Activated T-cell treated with anti-CD3 and anti-CD28 coated beads, Interleukin-2, amount 50 U/mL, for 4 hours (primary cell): ENCODE results near the gene SEMA4D. TPM values are rescaled to one million over a fixed set of nuclear protein-coding genes. Genes with fewer than 3 reads are reported as not detected.

Source experiments
- ATAC-seq, 2 donors: fragments of 200-7000 bp; cut with Tn5 transposase; one replicate each; pipeline ENCODE4 v1.10.0; 2021
- DNase-seq: peaks from one replicate; pipeline ENCODE4 v3.0.0-alpha.2; 2020
- H3K27me3 Mint-ChIP-seq: one replicate; pipeline ENCODE4 v1.8.0; 2021; ENCODE audit warnings: low read depth, mixed read lengths
- H3K36me3 Mint-ChIP-seq: one replicate; pipeline ENCODE4 v1.8.0; 2022; ENCODE audit warnings: mixed read lengths; ENCODE audit not compliant: insufficient read depth
- H3K4me1 Mint-ChIP-seq: one replicate; pipeline ENCODE4 v1.8.0; 2021; ENCODE audit warnings: low read depth, mixed read lengths
- H3K4me3 Mint-ChIP-seq: one replicate; pipeline ENCODE4 v1.8.0; 2021; ENCODE audit warnings: mild to moderate bottlenecking, moderate library complexity, mixed read lengths
- H3K9me3 Mint-ChIP-seq: one replicate; pipeline ENCODE4 v1.8.0; 2021; ENCODE audit warnings: mixed read lengths
- total RNA-seq, 3 donors: library from RNA; stranded (reverse); gene quantifications; one replicate each; pipeline ENCODE4 v1.2.1, GENCODE V29; 2021

Gene SEMA4D
- total RNA-seq, 3 donors from 2014 or later: 248 to 348 (median 344) TPM

DNA sequence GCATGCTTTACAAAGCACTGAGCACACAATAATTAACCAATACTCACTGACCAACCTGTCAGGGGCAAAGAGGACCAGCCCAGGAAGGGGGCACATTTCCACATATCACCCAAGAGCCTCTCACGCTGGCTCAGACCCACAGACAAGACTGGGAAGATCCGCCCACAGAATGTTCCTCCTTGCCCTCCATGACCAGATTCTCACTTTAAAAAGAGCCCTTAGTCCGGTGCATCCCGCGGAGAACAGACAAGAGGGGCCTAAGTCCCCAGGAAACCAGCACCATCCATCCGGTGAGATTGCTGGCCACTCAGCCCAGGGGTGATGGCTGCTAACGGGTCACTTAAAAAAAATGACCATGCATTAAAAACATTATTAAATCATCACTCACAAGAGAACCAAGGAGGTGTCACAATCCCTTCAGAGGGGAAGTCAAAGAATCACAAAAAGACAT is 32.9 kb downstream of the SEMA4D start:
- H3K27me3 Mint-ChIP-seq: no peaks in the 10 kb centered on the region
- H3K4me1 Mint-ChIP-seq: peaks cover 98% of the 10 kb centered on the region
- DNase-seq (no peak), ATAC-seq (no peak)
- peaks cover 40% of the 10 kb centered on the region for H3K36me3 Mint-ChIP-seq
- H3K4me3 Mint-ChIP-seq: peak overlapping the region; percentile 48
- H3K9me3 Mint-ChIP-seq: no peaks in the 10 kb centered on the region

DNA sequence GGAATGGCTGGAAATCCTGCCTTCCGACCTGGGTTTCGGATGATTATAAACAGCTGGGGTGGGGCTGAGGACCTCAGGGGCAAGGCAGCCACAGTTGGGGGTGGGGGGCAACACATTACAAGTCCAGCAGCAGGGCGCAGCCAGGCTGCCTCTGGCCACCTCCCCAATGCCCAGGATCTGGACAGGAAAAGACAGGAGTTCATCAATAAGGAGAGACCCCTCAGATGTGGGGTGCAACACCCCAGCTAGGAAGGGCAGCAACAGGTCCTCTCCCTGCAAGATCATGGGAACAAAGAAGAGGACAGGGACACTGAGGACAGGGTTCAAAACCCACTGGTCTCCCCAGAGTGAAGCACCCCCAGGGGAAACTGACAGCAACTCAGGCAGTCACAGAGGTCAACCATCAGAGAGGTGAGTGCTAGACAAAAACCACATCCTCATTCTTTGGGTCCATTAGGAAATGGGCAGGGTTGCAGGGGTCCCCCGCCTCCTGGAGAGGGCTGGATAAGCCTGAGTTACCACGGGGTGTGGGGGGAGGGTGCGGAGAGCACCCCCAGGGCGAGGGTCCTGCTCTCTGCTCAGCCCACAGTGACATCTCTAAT is 33.5 kb downstream of the SEMA4D start:
- H3K36me3 Mint-ChIP-seq: peaks cover 39% of the 10 kb centered on the region
- no peak for DNase-seq
- no peak for ATAC-seq
- no peaks in the 10 kb centered on the region for H3K27me3 Mint-ChIP-seq
- H3K4me1 Mint-ChIP-seq: peaks cover 98% of the 10 kb centered on the region
- no peaks in the 10 kb centered on the region for H3K9me3 Mint-ChIP-seq
- peak overlapping the region; percentile 75 for H3K4me3 Mint-ChIP-seq

DNA sequence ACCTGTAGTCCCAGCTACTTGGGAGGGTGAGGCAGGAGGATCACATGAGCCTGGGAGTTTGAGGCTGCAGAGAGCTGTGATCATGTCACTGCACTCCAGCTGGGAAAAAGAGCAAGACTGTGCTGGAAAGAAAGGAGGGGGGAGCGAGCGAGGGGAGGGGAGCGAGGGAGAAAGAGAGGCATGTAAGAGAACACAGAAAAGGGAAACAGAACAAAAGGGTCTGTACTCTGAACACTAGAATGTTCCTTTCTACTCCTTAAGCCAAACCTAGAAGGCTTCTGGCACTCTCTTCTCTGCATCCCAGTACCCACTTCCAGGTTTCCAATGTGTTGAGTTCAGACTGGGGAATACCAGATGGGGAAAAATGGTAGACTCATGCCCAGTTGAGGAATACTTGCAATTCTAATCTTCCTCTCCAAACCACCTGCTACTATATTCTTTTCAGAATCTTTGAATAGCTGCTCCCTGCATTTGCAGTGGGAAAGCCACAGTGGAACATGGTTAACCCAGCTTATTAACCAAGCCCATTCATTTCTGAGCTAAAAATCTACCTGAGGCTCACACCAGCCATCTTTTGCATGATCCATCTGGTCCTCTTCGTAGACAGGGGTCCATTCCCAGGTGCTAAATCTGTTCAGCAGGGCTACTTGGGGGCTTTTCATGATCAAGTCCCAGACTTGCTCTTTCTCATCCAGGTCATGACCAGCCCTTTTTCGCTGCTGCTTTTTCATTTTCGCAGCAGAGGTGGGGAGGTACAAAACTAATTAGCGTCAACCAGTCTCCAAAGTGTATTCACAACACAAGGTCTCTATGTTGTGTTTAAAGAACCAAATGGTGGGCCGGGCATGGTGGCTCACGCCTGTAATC is 34.9 kb downstream of the SEMA4D start:
- DNase-seq (no peak), ATAC-seq (no peak)
- Mint-ChIP-seq H3K27me3 (no peaks in the 10 kb centered on the region), H3K4me3 (no peak overlapping the region), H3K4me1 (peaks cover 98% of the 10 kb centered on the region), H3K9me3 (no peaks in the 10 kb centered on the region), H3K36me3 (peaks cover 41% of the 10 kb centered on the region)

DNA sequence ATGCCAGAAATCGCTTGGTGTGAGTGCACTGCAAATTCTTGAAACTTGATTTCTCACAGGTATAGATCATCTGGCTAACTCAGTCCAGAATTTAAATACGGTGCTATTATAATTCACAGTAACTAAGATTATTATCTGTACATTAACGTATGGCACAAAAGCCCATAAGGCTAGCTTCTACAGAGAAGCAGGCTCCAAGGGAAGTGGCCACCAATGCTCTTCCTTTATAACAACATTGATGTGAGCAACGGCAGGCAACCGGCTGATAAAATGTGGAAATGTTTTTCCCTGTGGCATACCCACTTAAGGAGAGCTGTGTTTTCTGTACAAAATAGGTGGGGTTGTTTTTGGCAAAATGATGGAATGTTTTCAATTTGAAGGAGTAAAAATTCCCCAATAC is 35.7 kb downstream of the SEMA4D start:
- Mint-ChIP-seq H3K4me1 (peaks cover 98% of the 10 kb centered on the region), H3K9me3 (no peaks in the 10 kb centered on the region), H3K36me3 (peaks cover 40% of the 10 kb centered on the region), H3K27me3 (no peaks in the 10 kb centered on the region), H3K4me3 (peak overlapping the region; percentile 44)
- no peak for ATAC-seq
- no peak for DNase-seq

DNA sequence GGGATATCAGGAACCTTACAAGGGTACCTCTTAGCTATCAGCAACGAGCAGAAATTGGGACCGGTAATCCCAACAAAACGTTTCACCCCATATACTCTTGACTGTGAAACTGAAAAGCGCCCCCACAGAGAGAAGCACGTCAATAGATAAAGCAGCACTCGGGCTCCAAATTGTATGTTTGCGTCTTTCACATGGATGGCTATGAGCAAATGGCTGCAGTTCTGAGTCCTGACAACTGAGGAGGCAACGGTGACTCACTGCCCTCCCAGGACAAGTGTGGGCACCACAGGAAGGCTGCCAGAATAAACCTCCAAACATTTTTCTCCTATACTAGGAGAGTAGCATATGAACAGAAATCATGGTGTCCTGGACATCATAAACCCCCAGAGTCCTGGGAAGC is 36.6 kb downstream of the SEMA4D start:
- peak overlapping the region; percentile 29 for H3K4me3 Mint-ChIP-seq

DNA sequence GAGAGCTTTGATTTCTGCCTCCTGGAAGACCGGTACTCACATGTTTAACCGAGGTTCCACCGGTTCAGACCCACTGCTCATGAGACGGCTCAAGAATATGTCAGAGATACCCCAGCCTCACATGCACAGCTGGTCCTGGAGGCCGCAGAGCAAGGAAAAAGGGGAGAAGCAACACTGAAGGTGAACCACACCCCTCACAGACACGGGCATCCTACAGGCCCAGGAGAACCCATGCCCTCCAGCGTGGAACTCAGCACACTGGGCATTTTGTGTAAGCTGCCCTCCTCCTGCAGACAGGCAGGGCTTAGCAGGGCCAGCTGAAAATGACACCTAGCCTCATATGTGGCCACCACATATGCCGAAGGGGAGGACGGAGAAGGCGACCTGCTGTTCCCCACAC is 37.4 kb downstream of the SEMA4D start:
- Mint-ChIP-seq H3K4me3 (no peak overlapping the region), H3K9me3 (no peaks in the 10 kb centered on the region), H3K4me1 (peaks cover 98% of the 10 kb centered on the region), H3K36me3 (peaks cover 36% of the 10 kb centered on the region), H3K27me3 (no peaks in the 10 kb centered on the region)
- ATAC-seq: no peak
- no peak for DNase-seq

More for the DNA sequence above, 36.6 kb downstream of the SEMA4D start:
- Mint-ChIP-seq H3K9me3 (no peaks in the 10 kb centered on the region), H3K4me1 (peaks cover 98% of the 10 kb centered on the region), H3K27me3 (no peaks in the 10 kb centered on the region), H3K36me3 (peaks cover 35% of the 10 kb centered on the region)
- DNase-seq: no peak
- ATAC-seq: peak; percentile 49 to 59

DNA sequence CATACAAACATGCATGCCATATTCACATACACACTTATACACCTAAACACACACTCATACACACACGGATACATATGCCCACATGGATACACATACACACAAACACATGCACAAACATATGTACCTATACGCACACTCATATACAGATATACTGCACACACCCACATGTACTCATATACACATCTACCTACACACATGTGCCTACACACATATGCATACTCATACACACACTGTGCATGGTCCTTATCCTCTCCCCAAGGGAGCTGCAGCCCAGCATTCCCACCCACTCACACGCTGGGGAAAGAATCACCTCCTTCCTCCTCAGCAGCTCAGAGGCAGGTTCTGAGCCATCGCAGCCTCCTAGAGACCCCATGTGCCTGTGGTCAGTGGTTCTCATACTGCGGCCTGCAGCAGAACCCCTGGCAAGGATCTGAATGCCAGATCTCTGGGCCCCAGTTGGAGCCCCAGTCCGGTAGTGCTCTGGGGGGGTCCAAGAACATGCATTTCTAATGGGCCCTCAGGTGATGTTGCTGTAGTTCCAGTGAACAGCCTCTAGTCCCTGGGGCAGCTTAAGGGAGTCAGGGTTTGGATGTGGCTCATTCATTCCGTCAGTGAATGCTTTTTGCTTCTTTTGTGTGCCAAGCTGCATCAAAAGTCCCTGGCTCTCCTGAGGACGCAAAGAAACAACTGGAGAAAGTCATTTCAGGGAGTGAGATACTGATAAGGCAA is 39.0 kb downstream of the SEMA4D start:
- no peaks in the 10 kb centered on the region for H3K27me3 Mint-ChIP-seq
- peaks cover 98% of the 10 kb centered on the region for H3K4me1 Mint-ChIP-seq
- H3K4me3 Mint-ChIP-seq: no peak overlapping the region
- DNase-seq: no peak
- ATAC-seq: no peak
- no peaks in the 10 kb centered on the region for H3K9me3 Mint-ChIP-seq
- peaks cover 29% of the 10 kb centered on the region for H3K36me3 Mint-ChIP-seq

DNA sequence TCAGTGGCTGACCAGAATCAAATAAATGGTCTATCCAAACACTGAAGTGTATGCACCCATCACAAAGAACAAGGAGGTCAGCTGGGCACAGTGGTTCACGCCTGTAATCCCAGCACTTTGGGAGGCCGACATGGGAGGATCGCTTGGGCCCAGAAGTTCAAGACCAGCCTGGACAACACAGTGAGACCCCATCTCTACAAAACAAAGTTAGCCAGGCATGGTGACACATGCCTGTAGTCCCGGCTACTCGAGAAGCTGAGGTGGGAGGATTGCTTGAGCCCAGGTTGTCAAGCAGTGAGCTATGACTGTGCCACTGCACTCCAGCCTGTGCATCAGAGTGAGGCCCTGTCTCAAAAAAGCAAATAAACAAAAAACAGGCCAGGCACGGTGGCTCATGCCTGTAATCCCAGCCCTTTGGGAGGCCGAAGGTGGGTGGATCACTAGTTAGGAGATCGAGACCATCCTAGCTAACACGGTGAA is 40.5 kb downstream of the SEMA4D start:
- DNase-seq: no peak
- peak; percentile 22 to 28 for ATAC-seq
- Mint-ChIP-seq H3K9me3 (no peaks in the 10 kb centered on the region), H3K36me3 (peaks cover 35% of the 10 kb centered on the region), H3K27me3 (no peaks in the 10 kb centered on the region), H3K4me1 (peaks cover 96% of the 10 kb centered on the region), H3K4me3 (no peak overlapping the region)

DNA sequence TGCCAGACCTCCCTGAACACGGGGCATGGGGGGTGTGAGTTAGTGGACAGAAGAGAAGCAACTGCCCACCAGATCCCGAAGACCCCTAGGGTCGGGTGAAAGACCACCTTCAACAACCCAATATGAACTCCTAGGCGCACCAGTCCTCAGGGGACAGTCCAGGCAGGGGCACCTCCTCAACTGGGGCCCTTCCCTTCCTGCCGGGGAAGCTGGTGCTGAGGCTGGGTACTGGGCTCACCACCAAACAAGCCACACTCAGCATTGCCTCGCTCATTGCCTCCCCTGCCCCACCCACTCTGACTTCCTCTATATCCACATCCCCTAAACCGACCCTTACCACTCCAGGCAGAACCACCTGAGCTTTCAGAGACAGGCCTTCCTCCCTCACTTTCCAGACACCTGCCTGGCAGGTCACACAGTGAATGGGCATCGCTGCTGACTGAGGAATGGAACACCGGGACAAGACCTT is 42.5 kb downstream of the SEMA4D start:
- ATAC-seq: peak in 1 of 2 donors; percentile 28
- H3K4me1 Mint-ChIP-seq: peaks cover 97% of the 10 kb centered on the region
- H3K36me3 Mint-ChIP-seq: peaks cover 31% of the 10 kb centered on the region
- H3K27me3 Mint-ChIP-seq: no peaks in the 10 kb centered on the region
- H3K4me3 Mint-ChIP-seq: peak overlapping the region; percentile 52
- no peaks in the 10 kb centered on the region for H3K9me3 Mint-ChIP-seq
- no peak for DNase-seq

DNA sequence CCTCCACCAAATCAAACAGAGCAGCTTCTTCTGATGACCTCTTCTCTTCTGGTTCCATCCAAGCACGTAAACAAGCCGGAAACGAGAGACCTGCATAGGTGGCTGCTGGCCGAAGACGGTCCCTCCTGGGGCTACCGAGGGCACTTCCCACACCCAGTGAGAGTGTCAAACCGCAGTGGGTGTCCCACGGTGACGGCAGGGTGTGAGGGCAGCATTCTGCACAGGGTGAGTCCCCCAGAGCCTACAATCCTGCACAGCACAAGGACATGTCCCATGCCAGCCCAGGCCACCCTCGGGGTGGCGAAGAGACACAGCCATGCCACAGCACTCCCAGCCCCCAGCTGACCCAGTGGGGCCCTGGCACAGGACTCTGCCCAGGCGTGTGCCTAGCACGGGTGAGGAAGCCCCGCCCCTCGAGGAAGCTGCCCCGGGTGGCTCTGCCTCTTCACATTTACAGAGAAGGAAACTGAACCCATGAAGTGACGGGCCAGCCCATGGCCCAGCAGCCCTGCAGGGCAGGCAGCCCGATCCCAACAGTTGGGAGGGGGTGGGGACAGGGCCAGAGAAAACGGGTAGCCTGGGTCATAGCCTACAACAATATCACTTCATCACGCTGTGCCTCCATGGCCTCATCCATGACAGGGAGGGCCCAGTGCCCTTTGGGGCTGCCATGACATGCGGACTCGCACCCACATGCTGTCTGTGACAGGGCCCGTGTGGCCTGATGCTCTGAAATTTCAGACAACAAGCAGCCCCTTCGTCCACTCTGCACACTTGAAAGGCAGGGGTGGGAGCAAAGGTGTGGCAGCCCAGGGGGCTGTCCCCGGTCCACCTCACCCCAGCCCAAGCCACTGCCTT is 43.2 kb downstream of the SEMA4D start:
- no peaks in the 10 kb centered on the region for H3K9me3 Mint-ChIP-seq
- DNase-seq (no peak), ATAC-seq (no peak)
- no peaks in the 10 kb centered on the region for H3K27me3 Mint-ChIP-seq
- no peak overlapping the region for H3K4me3 Mint-ChIP-seq
- H3K4me1 Mint-ChIP-seq: peaks cover 97% of the 10 kb centered on the region
- H3K36me3 Mint-ChIP-seq: peaks cover 28% of the 10 kb centered on the region

DNA sequence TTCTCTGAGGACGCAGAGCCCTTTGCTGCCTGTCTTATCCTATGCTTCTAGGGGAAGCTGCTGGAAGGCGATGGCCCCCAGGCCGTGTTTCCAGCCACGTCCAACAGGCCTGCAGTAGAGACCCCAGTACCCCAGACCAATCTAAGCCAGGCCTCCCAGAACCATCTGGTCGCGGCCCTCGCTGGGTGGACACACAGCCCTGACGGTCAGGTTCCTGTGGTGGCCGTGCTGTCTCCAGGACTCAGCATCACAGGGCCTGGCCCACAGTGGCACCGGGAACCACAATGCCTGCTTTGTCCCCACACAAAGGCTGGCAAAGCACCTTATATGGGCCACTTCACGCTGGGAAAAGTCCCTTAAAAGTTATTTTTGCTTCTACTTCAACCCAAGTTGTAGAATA is 44.5 kb downstream of the SEMA4D start:
- Mint-ChIP-seq H3K36me3 (peaks cover 31% of the 10 kb centered on the region), H3K9me3 (no peaks in the 10 kb centered on the region), H3K4me1 (peaks cover 97% of the 10 kb centered on the region), H3K27me3 (no peaks in the 10 kb centered on the region), H3K4me3 (no peak overlapping the region)
- ATAC-seq (no peak), DNase-seq (no peak)

DNA sequence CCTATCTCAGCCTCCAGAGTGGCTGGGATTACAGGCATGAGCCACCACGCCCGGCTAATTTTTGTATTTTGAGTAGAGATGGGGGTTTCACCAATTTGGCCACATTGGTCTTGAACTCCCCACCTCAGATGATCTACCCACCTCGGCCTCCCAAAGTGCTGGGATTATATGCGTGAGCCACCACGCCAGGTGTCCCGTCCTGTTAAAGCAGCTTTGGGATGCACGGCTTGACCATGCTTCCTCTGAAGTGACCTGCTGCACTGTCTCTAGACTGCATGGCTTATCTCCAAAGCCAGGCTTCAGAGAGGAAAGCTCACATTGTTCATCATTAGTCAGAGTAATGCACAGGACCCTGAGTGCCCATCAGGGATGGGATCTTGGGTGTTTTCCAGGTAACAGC is 45.4 kb downstream of the SEMA4D start:
- peaks cover 31% of the 10 kb centered on the region for H3K36me3 Mint-ChIP-seq
- no peaks in the 10 kb centered on the region for H3K27me3 Mint-ChIP-seq
- no peak overlapping the region for H3K4me3 Mint-ChIP-seq
- ATAC-seq (no peak), DNase-seq (no peak)
- H3K9me3 Mint-ChIP-seq: no peaks in the 10 kb centered on the region
- peaks cover 96% of the 10 kb centered on the region for H3K4me1 Mint-ChIP-seq

DNA sequence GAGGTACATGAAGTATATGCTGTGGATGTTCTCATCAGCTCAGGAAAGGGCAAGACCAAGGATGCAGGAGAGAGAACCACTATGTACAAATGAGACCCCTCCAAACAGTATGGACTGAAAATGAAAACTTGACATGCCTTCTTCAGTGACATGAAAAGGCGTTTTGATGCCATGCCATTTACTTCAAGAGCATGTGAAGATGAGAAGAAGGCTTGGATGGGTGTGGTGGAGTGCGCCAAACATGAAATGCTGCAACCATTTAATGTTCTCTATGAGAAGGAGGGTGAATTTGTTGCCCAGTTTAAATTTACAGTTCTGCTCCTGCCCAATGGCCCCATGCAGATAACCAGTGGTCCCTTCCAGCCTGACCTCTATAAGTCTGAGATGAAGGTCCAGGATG is 47.7 kb downstream of the SEMA4D start:
- Mint-ChIP-seq H3K4me1 (peaks cover 96% of the 10 kb centered on the region), H3K9me3 (no peaks in the 10 kb centered on the region), H3K36me3 (peaks cover 35% of the 10 kb centered on the region), H3K27me3 (no peaks in the 10 kb centered on the region), H3K4me3 (no peak overlapping the region)
- DNase-seq (no peak), ATAC-seq (no peak)
